WI38 (cell line): ENCODE data around the gene OR2T12.
"Not testable (repeated sequence)": the region's sequence is repeated elsewhere in the genome, so short reads cannot be mapped to it uniquely, and the experiment has no call there.

Source experiments
- H3K4me3 ChIP-seq: 2 replicates; pipeline ENCODE4 v1.5.1; 2011; ENCODE audit warnings: low read depth, mild to moderate bottlenecking, control low read depth, low read length
- CTCF ChIP-seq: IDR thresholded peaks from 2 replicates; pipeline ENCODE4 v1.5.1; 2012; ENCODE audit warnings: low read depth, mild to moderate bottlenecking, control low read depth, low read length

OR2T12 gene

GRCh38 chr1:248303324-248303723, at the start of gene OR2T12:
TSS of gene OR2T12 (minus strand) at chr1:248303424. CDS start at chr1:248295578, 7,846 bp downstream.
- H3K4me3 ChIP-seq = no peak within 1 kb of the TSS
- TF ChIP-seq CTCF = no peak

GRCh38 chr1:248348475-248348874, 45.3 kb upstream of the OR2T12 start, which contains the start of gene OR14C36:
TSS of gene OR14C36 (plus strand) at chr1:248348775. CDS start at chr1:248348775, 0 bp downstream.
- H3K4me3 ChIP-seq = no peak within 1 kb of the TSS
- no peak for TF ChIP-seq CTCF

- no peak overlapping the region for H3K4me3 ChIP-seq
- no peak for TF ChIP-seq CTCF
These were observed 40.2 kb upstream of the OR2T12 start for GRCh38 chr1:248343451-248343850.

- H3K4me3 ChIP-seq = no peak within 1 kb of the TSS
- no peak for TF ChIP-seq CTCF
These were observed 21.2 kb upstream of the OR2T12 start, which contains the start of gene OR2M7 for GRCh38 chr1:248324468-248324867. TSS of gene OR2M7 (minus strand) at chr1:248324568. CDS start at chr1:248324568, 0 bp downstream.

GRCh38 chr1:248316796-248317195, 13.6 kb upstream of the OR2T12 start:
- H3K4me3 ChIP-seq = no peak overlapping the region
- no peak for TF ChIP-seq CTCF

- H3K4me3 ChIP-seq = not testable (repeated sequence)
These were observed 3.5 kb upstream of the OR2T12 start for GRCh38 chr1:248306740-248307139.

- TF ChIP-seq CTCF = no peak
- no peak overlapping the region for H3K4me3 ChIP-seq
These were observed 2.9 kb upstream of the OR2T12 start for GRCh38 chr1:248306103-248306502.

- H3K4me3 ChIP-seq = not testable (repeated sequence)
These were observed 2.4 kb upstream of the OR2T12 start for GRCh38 chr1:248305672-248306071.
